GM12874 (cell line): ENCODE data around the gene ABHD14A.

Experiments
- TF ChIP-seq, protein P1 (sequence below): IDR thresholded peaks from 2 replicates; pipeline ENCODE4 v1.5.1; 2011; ENCODE audit warnings: low read depth, mild to moderate bottlenecking, control low read depth, low read length, moderate library complexity; ENCODE audit not compliant: insufficient read depth

The ABHD14A gene

DNA sequence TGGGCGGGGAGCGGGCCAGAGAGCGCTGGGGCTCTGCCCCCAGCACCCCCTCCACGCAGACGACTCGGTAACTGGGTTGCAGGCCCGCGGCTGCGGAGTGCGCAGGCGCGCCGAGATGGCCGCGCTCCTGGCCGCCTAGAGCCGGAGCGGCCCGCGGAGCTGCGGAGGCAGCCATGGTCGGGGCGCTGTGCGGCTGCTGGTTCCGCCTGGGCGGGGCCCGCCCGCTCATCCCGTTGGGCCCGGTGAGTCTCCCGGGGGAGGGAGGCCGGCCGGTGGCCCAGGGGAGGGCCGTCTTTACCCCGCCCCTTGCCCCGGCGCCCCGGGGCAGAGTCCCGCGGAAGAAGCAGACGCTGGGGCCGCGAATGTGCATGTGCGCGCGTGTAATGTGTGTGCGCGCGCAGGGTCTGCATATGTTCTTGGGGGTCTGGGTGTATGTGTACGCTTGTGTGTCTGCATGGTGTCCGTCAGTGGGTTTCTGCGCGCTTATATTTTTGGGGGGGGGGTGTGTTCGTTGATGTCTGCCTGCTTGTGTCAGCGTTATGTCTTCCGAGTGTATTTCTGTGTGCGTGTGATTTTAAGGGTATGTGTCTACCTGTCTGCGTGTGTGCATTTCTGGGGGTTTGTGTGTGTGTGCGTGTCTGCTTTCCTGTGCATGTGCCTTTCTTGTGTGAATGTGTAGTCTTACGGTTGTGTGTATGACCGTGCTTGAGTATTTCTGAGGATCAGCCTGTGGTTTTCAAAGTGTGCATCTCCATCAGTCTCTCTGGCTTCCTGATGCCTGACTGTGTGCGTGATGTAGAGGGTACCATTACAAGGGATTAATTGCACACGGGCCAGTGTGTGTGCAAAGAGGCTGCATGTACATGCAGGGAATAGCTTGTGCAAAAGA is at the start of gene ABHD14A:
Gene ABHD14A (plus strand): TSS at position 102 of the 889 bp plus-strand sequence. CDS start 72 bp downstream, at position 174.
- TF ChIP-seq, protein P1, sequence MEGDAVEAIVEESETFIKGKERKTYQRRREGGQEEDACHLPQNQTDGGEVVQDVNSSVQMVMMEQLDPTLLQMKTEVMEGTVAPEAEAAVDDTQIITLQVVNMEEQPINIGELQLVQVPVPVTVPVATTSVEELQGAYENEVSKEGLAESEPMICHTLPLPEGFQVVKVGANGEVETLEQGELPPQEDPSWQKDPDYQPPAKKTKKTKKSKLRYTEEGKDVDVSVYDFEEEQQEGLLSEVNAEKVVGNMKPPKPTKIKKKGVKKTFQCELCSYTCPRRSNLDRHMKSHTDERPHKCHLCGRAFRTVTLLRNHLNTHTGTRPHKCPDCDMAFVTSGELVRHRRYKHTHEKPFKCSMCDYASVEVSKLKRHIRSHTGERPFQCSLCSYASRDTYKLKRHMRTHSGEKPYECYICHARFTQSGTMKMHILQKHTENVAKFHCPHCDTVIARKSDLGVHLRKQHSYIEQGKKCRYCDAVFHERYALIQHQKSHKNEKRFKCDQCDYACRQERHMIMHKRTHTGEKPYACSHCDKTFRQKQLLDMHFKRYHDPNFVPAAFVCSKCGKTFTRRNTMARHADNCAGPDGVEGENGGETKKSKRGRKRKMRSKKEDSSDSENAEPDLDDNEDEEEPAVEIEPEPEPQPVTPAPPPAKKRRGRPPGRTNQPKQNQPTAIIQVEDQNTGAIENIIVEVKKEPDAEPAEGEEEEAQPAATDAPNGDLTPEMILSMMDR, result no peak

DNA sequence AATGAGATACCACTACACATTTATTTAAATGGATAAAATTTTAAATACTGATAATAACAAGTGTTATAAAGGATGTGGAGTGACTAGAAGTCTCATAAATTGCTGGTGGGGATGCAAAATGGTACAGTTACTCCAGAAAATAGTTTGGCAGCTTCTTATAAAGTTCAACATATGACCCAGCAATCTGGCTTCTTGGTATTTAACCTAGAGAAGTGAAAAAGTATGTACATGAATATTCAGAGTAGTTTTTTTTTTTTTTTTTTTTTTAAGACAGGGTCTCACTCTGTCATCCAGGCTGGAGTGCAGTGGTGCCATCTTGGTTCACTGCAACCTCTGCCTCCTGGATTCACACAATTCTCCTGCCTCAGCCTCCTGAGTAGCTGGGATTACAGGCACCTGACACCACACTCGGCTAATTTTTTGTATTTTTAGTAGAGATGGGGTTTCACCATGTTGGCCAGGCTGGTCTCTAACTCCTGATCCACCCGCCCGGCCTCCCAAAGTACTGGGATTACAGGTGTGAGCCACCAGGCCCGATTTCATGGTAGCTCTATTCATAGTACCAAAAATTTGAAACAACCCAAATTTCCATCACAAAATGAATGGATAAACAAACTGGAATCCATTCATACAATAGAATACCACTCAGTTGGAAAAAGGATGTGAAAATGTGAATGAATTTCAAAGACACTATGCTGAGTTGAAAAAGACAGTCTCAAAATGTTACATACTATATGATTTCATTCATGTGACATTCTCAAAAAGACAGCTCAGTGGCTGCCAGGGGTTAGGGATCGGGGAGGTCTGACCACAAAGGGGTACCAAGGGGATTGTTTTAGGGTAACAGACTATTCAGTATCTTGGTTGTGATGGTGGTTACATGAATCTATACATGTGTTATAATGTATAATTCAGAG is 47.5 kb upstream of the ABHD14A start:
- TF ChIP-seq, protein P1, result no peak

DNA sequence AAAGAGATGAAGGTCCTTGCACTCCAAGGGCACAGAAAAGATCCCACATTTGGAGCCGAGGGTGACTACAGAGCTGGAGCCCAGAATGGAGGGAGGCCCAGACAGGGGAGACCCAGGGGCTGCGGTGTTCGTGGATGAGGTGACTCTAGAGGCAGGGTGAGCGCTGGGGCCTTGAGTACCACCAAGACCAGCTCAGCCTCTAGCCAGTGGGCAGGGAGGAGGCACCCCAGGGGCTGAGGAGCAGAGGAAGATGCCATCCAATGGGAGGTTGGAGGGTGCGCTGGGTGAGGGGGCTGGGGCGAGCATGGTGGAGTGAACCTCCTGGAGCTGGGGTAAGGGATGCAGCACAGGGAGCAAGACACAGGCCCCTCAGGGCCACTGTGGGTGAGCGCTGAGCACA is 46.4 kb upstream of the ABHD14A start:
- TF ChIP-seq, protein P1, result no peak

DNA sequence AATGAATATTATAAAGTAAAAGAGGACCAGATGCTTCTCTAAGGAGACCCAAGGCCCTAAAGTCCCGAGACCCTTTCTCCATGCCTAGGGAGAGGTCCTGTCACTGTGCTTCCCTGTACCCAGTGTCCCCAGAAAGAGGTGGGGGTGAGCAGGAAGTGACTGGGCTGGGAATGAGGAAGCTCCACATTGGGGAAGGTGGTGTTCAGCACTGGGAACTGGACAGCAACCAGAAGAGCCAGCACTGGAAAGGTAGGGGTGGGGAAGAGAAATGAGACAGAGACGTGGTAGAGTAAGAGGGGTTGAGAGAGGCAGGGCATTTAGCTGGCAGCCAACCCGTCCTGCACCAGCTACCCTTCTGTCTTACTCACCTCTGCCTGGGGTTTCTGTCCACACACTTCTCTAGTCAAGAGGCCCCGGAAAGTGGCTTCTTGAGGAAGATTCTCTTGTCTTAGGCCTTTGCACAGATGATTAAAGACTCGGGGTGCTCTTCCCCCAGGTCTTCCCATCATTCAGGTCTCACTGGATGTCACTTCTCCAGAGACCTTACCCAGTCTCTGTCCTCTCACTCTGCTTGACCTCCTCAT is 45.4 kb upstream of the ABHD14A start:
- TF ChIP-seq, protein P1, result no peak

DNA sequence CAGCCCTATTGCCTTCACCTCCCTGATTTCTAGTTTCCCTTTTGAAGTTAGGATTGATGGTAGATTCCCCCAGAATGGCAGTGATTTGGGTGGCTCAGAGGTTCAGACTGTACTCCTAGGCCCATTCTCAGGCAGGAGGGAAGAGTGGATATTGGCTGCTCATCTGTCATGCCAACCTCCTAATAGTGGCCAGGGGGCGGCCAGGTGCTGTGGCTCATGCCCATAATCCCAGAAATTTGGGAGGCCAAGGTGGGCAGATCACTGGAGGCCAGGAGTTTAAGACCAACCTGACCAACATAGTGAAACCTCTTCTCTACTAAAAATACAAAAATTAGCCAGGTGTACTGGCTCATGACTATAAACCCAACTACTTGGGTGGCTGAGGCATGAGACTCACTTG is 44.4 kb upstream of the ABHD14A start:
- TF ChIP-seq, protein P1, result no peak

DNA sequence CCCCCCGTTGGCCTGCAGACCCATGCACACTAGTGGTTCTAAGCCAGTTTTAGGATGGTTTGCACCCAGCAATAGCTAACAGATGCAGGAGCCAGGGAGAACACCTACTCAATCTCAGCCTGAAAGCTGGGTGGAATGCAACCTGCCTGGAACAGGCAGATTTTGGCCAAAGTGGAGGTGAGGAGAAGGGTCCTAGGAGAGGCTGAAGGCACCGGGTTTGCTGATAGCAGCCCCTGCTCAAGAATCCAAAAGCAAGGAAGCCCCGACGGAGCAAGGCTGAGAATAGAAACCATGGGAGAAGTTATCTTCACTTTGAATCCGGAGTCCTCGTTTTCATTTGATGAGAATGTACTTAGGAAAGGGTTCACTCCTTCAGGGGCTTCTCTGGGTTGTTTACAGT is 43.1 kb upstream of the ABHD14A start:
- TF ChIP-seq, protein P1, result no peak
